HG03064 (cell line): ENCODE data around the gene SLC17A2.

ENCODE experiments used
- ATAC-seq: cut with Tn5 transposase; IDR thresholded peaks from one replicate; pipeline ENCODE4 v1.9.1; 2021; ENCODE audit warnings: low read depth; ENCODE audit not compliant: unreplicated experiment

The SLC17A2 gene

DNA sequence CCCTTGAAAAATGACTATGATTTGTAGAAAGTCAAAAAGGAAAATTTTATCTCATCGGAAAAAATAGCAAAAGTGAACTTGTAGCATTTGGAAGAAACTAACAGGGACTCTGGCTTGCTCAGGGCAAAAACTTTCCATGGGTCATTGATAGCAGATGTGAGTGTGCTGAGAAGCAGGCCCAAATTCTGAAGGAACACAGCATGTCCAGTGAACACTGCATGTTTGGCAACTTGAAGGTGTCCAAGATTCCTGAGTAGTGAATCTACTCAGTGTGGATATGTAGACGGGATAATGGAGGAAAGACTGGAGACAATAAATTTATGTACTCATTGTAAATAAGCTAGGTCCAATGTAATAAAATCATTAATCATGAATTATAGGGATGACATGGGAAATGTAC, 8.2 kb downstream of the SLC17A2 start:
- no peak for ATAC-seq

GRCh38 chr6:25921525-25922203, 8.8 kb downstream of the SLC17A2 start:
- no peak for ATAC-seq

DNA sequence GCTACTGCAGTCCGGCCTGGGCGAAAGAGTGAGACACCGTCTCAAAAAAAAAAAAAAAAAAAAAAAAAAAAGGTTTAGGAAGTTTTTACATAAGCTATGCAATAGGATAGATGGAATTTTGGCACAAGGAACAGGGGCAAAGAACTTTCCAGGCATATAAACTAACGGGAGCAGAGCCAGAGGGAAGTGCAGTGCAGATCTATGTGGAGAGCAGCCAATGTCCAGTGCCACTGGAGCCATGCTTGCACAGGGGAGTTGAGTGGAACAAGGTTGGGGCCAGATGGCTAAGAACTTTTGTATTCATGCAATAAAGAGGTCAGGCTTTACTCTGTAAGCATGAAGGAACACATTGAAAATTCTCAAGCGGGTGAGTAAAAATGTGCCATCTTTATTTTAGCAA, 10.8 kb downstream of the SLC17A2 start:
- no peak for ATAC-seq

- ATAC-seq: no peak
Observed at GRCh38 chr6:25918083-25918683, 12.3 kb downstream of the SLC17A2 start.

DNA sequence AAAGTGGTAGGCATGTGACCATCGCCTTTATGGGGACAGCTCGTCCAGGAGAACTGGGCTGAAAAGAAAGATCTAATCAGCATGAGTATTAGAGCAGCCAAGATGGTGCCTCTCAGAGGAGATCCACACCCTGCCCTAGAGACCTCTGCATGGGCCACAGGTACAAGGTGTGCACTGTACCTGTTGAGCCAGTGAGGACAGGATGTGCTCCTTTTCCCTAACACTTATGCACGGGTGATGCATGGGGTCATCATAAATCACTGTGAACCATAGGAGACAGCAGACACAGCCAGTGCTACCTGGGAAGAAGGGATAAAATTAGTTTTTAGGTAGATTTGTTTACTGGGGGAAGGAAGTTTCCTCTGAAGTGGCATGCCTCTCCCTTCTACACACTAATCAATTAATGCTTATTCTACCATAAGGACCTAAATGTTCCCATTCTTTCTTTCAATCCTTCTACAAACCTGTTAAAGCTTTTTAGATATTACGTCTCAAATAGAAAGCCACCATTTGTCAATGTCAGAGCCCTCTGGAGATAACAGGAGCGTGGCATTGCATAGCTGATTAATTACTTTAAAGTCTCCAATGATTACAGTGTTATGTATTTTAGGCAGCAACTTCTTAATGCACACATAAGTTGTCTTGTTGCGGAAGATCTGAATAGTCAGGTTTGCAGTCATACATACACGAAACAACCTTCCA, 13.6 kb downstream of the SLC17A2 start:
- ATAC-seq: no peak

- ATAC-seq: no peak
Observed at GRCh38 chr6:25916330-25916729, 14.2 kb downstream of the SLC17A2 start.

DNA sequence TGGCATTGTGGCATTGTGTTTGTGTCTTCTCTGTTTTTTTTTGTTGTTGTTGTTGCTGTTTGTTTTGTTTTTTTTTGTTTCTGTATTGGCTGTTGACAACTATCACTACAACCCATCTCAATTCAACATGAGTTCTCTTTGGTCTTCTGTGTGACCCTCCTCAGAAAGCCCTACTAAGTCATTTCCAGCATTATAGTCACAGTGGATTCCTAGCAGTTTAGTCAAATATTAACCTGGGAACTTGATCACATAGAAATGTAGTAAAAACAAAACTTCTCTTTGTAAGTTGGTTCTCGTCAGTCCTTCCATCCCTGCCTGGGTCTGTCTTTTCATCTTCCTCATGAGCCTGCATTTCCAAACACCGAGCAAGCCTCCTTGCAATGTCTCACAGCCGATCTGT, 16.8 kb downstream of the SLC17A2 start:
- ATAC-seq: no peak

- ATAC-seq: no peak
Observed at GRCh38 chr6:25911351-25911750, 19.1 kb downstream of the SLC17A2 start.

GRCh38 chr6:25907475-25908014, 22.9 kb downstream of the SLC17A2 start:
- ATAC-seq: no peak

- no peak for ATAC-seq
Observed at GRCh38 chr6:25903467-25904099, 26.9 kb downstream of the SLC17A2 start.

GRCh38 chr6:25902071-25902470, 28.4 kb downstream of the SLC17A2 start:
- ATAC-seq: no peak

DNA sequence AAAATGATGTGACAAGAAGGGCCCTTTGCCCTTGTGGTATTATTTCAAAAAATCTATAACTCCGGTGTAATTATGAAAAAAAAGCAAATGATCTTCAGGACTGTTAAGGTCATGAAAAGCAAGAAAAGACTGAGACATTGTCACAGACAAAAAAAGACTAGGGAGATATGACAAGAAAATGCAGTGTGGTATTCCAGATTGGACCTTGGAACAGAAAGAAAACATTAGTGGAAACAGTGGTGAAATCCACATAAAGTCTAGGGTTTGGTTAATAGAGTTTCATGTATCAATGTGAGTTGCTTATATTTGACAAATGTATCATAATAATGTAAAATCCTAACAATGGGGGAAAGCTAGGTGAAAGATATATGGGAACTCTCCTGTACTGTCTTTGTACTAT, 29.6 kb downstream of the SLC17A2 start:
- no peak for ATAC-seq

- ATAC-seq: no peak
Observed at GRCh38 chr6:25899580-25900408, 30.7 kb downstream of the SLC17A2 start.

GRCh38 chr6:25899123-25899522, 31.4 kb downstream of the SLC17A2 start:
- ATAC-seq: no peak

- ATAC-seq: no peak
Observed at GRCh38 chr6:25898289-25898977, 32.1 kb downstream of the SLC17A2 start.

- ATAC-seq: no peak
Observed at GRCh38 chr6:25896252-25896651, 34.2 kb downstream of the SLC17A2 start.

DNA sequence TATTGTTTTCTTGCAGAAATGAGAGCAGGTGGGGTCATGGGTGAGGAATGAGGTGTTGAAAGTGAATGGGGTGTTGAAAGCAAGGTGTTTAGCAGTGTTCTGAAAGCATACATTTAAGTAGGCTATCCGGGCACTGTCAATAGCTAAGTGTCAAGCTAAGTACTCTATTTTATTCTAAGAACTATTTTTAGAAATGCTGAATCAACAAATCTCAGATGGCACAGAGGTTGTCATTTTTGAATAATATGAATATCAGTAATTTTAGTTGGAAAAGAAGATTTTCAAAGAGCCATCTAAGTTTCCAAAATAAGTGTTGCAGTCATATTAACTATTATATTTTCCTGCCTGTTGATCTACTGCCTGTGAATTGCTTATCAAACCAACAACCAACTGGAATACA, 34.7 kb downstream of the SLC17A2 start:
- no peak for ATAC-seq

DNA sequence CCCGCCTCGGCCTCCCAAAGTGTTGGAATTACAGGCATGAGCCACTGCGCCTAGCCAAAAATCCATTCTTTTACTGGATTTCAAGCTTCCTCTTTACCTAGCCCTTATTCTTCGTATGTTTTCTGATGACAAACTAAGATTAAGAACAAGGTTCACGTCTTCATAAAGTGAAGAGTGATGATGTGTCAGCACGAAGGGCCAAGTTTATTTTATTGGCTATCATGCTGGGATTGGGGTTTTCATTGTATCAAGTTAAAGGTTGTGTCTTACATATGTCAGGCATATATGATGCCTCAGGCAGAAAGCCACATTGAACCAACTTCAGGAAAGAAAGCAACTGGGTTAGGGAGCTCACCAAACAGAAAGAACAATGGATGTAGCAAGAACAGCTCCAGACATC, 36.7 kb downstream of the SLC17A2 start:
- no peak for ATAC-seq

DNA sequence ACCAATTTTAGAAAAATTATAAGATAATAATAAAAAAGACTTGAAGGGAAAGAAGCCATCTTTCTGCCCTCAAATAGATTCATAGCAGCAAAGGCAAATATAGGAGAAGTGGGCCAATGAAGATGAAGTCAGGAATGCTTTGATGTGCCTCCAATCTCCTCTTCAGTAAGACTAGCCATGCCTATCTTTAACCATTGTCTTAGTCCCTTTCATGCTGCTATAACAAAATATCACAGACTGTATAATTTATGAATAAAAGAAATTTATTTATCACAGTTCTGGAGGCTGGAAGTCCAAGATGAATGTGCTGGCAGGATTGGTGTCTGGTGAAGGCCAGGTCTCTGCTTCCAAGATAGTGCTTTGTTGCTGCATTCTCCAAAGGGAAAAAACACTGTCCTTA, 37.6 kb downstream of the SLC17A2 start:
- ATAC-seq: no peak
